Measurements from ENCODE around the gene PPP1R11.
A peak's percentile ranks its signal among the peaks of the same experiment; 100 is the strongest.

PPP1R11 gene

DNA sequence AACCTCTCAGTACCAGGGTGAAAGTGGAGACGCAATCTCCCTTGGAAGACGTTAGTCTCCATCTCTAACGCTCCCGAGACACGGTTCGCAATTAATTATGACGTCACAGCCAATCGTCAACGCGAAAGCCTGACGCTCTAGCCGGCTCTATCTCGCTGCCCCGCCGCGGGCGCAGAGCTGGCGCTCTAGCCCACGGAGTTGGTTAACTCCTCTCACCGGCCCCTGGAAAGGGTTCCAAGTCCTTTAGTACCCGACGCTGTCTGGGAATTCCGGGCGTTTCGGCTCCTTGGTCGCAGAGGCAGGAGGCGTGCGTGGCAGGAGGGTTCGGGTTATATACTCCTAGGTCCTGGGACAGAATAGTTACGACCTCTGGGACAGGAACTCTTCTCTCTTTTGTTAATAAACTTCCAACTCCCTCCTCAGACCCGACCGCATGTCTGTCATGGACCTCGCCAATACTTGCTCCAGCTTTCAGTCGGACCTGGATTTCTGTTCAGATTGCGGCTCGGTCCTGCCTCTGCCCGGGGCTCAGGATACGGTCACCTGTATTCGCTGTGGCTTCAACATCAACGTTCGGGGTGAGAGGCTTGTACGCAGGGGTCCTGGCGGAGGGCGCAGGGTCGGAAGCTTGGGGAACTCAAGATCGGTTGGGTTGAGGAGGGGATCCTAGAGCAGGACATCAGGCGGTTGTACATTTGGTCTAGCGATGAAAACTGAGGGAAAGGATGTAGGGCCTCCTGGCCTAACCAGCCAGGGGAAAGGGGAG lies 5.7 kb upstream of the PPP1R11 start, which contains the start of gene POLR1H:
POLR1H (plus strand) TSS at position 174 of the 766 bp plus-strand sequence; CDS start at position 434, 260 bp downstream.
- TF ChIP-seq, protein P1, sequence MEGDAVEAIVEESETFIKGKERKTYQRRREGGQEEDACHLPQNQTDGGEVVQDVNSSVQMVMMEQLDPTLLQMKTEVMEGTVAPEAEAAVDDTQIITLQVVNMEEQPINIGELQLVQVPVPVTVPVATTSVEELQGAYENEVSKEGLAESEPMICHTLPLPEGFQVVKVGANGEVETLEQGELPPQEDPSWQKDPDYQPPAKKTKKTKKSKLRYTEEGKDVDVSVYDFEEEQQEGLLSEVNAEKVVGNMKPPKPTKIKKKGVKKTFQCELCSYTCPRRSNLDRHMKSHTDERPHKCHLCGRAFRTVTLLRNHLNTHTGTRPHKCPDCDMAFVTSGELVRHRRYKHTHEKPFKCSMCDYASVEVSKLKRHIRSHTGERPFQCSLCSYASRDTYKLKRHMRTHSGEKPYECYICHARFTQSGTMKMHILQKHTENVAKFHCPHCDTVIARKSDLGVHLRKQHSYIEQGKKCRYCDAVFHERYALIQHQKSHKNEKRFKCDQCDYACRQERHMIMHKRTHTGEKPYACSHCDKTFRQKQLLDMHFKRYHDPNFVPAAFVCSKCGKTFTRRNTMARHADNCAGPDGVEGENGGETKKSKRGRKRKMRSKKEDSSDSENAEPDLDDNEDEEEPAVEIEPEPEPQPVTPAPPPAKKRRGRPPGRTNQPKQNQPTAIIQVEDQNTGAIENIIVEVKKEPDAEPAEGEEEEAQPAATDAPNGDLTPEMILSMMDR (IDR thresholded peaks at IDR 0.05; ENCODE audit: low read depth, low read length) = no peak
- DNase-seq (ENCODE audit: low read depth in 2 of 2) = peak; percentile 97
- peak within 1 kb of the TSS; percentile 75 to 84 for H3K4me3 ChIP-seq (replicated peaks in 1 of 2; ENCODE audit: low read depth in 2 of 2, low read length in 2 of 2)

DNA sequence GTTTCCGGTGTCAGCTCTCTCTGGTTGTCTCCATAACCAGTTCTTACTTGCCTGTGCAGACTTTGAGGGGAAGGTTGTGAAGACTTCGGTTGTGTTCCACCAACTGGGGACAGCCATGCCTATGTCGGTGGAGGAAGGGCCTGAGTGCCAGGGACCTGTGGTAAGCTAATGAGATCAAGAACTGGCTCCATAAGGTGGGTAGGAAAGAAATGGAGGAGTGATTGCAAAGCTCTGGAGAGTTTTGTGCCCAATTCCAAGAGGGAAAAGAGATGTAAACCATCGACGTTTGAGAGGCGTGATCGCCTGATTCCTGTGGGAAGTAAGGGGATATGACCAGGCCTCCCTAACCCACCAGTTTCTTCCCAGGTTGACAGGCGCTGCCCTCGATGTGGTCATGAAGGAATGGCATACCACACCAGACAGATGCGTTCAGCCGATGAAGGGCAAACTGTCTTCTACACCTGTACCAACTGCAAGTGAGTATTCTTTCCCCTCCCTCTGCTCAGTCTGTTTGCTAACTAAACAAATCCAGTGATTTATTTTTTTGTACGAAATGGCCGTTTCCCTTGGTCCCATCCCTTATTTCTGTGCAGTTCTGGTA lies 5.0 kb upstream of the PPP1R11 start:
- TF ChIP-seq, protein P1 (IDR thresholded peaks at IDR 0.05; ENCODE audit: low read depth, low read length) = no peak
- DNase-seq (ENCODE audit: low read depth in 2 of 2) = peak in 1 of 2 donors; percentile 39
- peak overlapping the region; percentile 75 to 84 for H3K4me3 ChIP-seq (replicated peaks in 1 of 2; ENCODE audit: low read depth in 2 of 2, low read length in 2 of 2)

DNA sequence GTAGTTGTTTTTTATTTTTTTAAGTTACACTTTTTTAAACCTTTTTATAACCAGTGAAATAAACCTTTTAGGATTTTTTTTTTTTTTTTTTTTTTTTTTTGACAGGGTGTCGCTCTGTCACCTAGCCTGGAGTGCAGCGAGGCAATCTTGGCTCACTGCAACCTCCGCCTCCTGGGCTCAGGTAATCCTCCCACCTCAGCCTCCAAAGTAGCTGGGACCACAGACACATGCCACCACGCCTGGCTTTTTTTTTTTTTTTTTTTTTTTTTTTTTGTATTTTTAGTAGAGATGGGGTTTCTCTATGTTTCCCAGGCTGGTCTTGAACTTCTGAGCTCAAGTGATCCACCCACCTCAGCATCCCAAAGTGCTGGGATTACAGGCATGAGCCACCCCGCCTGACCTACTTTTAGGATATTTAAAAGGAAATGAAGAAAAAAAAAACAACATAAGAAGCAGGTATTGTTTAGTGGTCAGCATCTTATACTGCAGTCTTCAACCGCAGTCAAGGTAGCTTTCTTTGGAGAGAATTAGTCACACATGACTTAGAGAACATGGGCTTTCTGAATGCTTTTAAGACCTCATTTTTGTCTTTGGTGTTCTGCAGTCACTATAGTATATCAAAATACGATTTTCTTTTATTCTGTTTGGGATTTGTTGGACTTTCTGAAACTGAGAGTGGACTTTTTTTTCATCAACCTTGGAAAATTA lies 4.4 kb upstream of the PPP1R11 start:
- TF ChIP-seq, protein P1 (IDR thresholded peaks at IDR 0.05; ENCODE audit: low read depth, low read length) = no peak
- DNase-seq (ENCODE audit: low read depth in 2 of 2) = no peak
- H3K4me3 ChIP-seq (replicated peaks in 1 of 2; ENCODE audit: low read depth in 2 of 2, low read length in 2 of 2) = no peak overlapping the region

DNA sequence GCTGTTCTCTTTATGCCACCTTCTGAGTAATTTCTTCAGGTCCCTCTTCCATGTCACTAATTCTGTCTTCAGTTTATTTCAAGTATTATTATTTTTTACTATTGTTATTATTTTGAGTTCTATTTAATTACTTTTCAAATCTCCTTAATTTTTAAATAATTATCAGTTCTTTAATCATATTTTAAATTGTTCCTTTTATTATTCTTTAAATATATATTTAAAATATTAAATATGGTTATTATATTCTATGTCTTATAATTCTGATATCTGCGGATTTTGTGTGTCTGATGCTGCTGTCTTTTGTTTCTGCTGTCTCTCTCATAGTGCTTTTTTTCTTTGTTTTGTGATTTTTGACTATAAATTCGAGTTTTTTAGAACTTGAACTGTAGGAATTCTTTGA lies 3.7 kb upstream of the PPP1R11 start:
- H3K4me3 ChIP-seq (replicated peaks in 1 of 2; ENCODE audit: low read depth in 2 of 2, low read length in 2 of 2) = no peak overlapping the region
- TF ChIP-seq, protein P1 (IDR thresholded peaks at IDR 0.05; ENCODE audit: low read depth, low read length) = no peak
- no peak for DNase-seq (ENCODE audit: low read depth in 2 of 2)

DNA sequence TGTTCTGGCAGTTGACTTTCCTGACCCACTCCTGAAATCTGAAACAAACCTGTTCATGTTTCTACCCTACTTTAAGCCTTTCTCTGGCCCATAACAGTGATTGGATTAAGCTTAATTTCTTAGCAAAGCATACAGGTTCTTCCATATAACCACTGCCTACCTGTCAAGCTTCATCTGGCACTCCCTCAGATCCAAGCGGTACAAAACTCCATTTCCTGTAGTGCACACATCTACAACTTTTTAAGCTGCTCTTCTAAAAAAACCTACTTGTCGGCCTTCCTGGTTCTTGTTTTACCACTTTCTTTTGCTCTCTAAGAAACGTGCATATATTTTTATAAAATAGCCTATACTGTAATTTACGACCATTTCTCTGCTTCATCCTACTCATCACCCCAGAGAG lies 916 bp upstream of the PPP1R11 start:
- TF ChIP-seq, protein P1 (IDR thresholded peaks at IDR 0.05; ENCODE audit: low read depth, low read length) = no peak
- peak overlapping the region; percentile 62 to 69 for H3K4me3 ChIP-seq (replicated peaks in 1 of 2; ENCODE audit: low read depth in 2 of 2, low read length in 2 of 2)
- DNase-seq (ENCODE audit: low read depth in 2 of 2) = no peak

DNA sequence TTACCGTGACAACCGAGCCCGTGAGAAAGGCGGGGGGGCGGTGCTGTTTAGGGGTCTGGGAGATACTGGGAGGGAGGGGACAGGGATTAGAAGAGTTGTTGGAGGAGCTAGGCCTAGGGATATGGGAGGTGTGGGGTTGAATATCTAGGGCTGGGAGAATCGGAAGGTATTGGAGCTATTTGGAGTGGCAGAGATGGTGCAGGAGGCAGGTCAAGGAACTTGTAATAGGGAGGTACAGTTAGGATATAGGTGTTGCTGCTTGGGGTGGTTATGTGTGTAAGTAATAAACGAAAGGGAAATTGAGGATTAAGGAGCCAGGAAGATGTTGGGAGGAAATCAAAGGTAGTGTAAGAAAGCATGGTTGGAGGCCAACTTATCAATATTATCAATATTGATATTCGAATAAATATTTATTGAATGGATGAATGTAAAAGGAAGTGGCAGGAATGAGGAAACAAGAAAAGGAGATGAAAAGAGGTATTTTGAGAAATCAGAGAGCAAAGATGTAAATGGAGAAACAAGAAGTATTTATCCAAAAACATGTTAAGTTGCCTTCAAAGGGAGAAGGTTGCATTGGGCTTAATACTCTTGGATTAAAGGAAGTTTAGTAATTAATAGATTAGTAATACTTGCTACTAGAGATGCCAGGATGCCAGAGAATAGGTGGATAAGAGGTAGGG lies 602 bp downstream of the PPP1R11 start:
- H3K4me3 ChIP-seq (replicated peaks in 1 of 2; ENCODE audit: low read depth in 2 of 2, low read length in 2 of 2) = peak overlapping the region; percentile 62 to 69
- no peak for DNase-seq (ENCODE audit: low read depth in 2 of 2)
- TF ChIP-seq, protein P1 (IDR thresholded peaks at IDR 0.05; ENCODE audit: low read depth, low read length) = no peak

All from cardiac fibroblast (primary cell).